22Rv1 (cell line): ENCODE data around the gene ZBTB40.

Source experiments
- CTCF ChIP-seq: fragments of 450-650 bp; IDR thresholded peaks from 2 replicates; pipeline ENCODE4 v1.5.1; 2017; ENCODE audit warnings: mild to moderate bottlenecking
- ZFX ChIP-seq: fragments of 450-650 bp; IDR thresholded peaks from 2 replicates; pipeline ENCODE4 v1.6.1; 2017; ENCODE audit warnings: antibody characterized with exemption, borderline replicate concordance

GRCh38 chr1:22562584-22563583 is 111.2 kb downstream of the ZBTB40 start, which contains the start of gene EPHA8:
- TF ChIP-seq CTCF (no peak), ZFX (no peak)
